ENCODE data around the gene SIX5.

SIX5 gene

DNA sequence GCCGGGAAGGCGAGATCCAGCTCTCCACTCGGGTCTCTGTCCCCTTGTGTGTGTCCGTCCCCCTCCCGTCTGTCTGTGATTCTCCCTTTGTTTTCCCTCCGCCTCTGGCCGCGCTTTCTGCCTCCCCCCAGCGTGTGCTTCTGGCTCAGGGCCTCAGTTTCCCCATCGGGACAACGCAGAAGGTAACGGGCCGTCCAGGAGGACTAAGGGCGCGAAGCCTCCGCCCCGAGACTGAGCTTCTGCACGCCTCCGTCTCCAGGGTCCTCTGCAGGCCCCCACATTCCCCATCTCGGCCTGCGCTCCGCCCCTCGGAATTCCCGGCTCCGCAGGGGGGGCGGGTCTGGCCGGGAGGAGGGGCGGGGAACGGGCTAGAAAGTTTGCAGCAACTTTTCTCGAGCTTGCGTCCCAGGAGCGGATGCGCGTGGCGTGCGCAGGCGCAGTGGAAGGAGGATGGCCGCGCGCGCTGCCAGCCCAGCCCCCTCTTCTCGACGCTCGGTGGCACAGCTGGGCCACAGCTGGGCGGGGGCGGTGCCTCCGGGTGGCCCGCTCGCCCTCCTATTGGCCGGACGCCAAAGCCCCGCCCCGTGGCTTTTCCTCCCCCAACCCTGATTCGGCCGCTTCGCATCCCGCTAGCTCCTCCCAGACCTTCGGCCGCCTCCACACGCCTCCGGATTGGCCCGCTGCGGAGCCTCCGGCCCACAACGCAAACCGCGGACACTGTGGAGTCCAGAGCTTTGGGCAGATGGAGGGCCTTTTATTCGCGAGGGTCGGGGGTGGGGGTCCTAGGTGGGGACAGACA lies at the start of gene SIX5 (continued):
- TF ChIP-seq, protein P1, sequence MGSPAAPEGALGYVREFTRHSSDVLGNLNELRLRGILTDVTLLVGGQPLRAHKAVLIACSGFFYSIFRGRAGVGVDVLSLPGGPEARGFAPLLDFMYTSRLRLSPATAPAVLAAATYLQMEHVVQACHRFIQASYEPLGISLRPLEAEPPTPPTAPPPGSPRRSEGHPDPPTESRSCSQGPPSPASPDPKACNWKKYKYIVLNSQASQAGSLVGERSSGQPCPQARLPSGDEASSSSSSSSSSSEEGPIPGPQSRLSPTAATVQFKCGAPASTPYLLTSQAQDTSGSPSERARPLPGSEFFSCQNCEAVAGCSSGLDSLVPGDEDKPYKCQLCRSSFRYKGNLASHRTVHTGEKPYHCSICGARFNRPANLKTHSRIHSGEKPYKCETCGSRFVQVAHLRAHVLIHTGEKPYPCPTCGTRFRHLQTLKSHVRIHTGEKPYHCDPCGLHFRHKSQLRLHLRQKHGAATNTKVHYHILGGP (tag by site-specific recombination; IDR thresholded peaks at IDR 0.05), result no peak
- TF ChIP-seq RBAK (tag by site-specific recombination; IDR thresholded peaks at IDR 0.05), result no peak
- peak; percentile 62; the same call in 1 of the 2 replicates for TF ChIP-seq ZNF394 (tag by site-specific recombination; IDR thresholded peaks at IDR 0.05; ENCODE audit: borderline replicate concordance)
- no peak for TF ChIP-seq ZNF776 (tag by site-specific recombination; IDR thresholded peaks at IDR 0.05; ENCODE audit: borderline replicate concordance)
- TF ChIP-seq ZFP3 (tag by site-specific recombination; IDR thresholded peaks at IDR 0.05; ENCODE audit: low read depth), result no peak
- 0 out of 2 replicates have a peak, but pooled peaks have one; percentile 56 for TF ChIP-seq ZNF169 (tag by site-specific recombination; IDR thresholded peaks at IDR 0.05)
- no peak for TF ChIP-seq ZNF202 (tag by site-specific recombination; IDR thresholded peaks at IDR 0.05; ENCODE audit: borderline replicate concordance)
- TF ChIP-seq ZNF473 (tag by site-specific recombination; IDR thresholded peaks at IDR 0.05), result no peak
- peak; percentile 67 for TF ChIP-seq ZIC2 (tag by site-specific recombination; IDR thresholded peaks at IDR 0.05)
- TF ChIP-seq, protein P2, sequence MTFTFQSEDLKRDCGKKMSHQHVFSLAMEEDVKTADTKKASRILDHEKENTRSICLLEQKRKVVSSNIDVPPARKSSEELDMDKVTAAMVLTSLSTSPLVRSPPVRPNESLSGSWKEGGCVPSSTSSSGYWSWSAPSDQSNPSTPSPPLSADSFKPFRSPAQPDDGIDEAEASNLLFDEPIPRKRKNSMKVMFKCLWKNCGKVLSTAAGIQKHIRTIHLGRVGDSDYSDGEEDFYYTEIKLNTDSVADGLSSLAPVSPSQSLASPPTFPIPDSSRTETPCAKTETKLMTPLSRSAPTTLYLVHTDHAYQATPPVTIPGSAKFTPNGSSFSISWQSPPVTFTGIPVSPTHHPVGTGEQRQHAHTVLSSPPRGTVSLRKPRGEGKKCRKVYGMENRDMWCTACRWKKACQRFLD (tag by site-specific recombination; IDR thresholded peaks at IDR 0.05), result no peak
- peak; percentile 80 for TF ChIP-seq GLI4 (tag by site-specific recombination; IDR thresholded peaks at IDR 0.05)
- TF ChIP-seq ZSCAN23 (tag by site-specific recombination; IDR thresholded peaks at IDR 0.05), result peak; percentile 79; the same call in 1 of the 2 replicates
- no peak for TF ChIP-seq ZNF624 (tag by site-specific recombination; IDR thresholded peaks at IDR 0.05)
- TF ChIP-seq WT1 (tag by site-specific recombination; IDR thresholded peaks at IDR 0.05), result peak; percentile 62
- TF ChIP-seq ZFP37 (tag by site-specific recombination; IDR thresholded peaks at IDR 0.05), result peak; percentile 89
- TF ChIP-seq, protein P3, sequence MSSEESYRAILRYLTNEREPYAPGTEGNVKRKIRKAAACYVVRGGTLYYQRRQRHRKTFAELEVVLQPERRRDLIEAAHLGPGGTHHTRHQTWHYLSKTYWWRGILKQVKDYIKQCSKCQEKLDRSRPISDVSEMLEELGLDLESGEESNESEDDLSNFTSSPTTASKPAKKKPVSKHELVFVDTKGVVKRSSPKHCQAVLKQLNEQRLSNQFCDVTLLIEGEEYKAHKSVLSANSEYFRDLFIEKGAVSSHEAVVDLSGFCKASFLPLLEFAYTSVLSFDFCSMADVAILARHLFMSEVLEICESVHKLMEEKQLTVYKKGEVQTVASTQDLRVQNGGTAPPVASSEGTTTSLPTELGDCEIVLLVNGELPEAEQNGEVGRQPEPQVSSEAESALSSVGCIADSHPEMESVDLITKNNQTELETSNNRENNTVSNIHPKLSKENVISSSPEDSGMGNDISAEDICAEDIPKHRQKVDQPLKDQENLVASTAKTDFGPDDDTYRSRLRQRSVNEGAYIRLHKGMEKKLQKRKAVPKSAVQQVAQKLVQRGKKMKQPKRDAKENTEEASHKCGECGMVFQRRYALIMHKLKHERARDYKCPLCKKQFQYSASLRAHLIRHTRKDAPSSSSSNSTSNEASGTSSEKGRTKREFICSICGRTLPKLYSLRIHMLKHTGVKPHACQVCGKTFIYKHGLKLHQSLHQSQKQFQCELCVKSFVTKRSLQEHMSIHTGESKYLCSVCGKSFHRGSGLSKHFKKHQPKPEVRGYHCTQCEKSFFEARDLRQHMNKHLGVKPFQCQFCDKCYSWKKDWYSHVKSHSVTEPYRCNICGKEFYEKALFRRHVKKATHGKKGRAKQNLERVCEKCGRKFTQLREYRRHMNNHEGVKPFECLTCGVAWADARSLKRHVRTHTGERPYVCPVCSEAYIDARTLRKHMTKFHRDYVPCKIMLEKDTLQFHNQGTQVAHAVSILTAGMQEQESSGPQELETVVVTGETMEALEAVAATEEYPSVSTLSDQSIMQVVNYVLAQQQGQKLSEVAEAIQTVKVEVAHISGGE (tag by site-specific recombination; conservative IDR thresholded peaks at IDR 0.05; ENCODE audit: low read depth), result peak; percentile 66
- TF ChIP-seq, protein P4, sequence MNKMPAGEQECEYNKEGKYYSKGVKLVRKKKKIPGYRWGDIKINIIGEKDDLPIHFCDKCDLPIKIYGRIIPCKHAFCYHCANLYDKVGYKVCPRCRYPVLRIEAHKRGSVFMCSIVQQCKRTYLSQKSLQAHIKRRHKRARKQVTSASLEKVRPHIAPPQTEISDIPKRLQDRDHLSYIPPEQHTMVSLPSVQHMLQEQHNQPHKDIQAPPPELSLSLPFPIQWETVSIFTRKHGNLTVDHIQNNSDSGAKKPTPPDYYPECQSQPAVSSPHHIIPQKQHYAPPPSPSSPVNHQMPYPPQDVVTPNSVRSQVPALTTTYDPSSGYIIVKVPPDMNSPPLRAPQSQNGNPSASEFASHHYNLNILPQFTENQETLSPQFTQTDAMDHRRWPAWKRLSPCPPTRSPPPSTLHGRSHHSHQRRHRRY (tag by site-specific recombination; IDR thresholded peaks at IDR 0.05), result peak; percentile 29; the same call in 1 of the 2 replicates
- TF ChIP-seq ZNF785 (tag by site-specific recombination; IDR thresholded peaks at IDR 0.05), result no peak
- TF ChIP-seq ZNF677 (tag by site-specific recombination; IDR thresholded peaks at IDR 0.05), result no peak
- peak; percentile 66 for TF ChIP-seq ZNF660 (tag by site-specific recombination; IDR thresholded peaks at IDR 0.05)
- TF ChIP-seq ZNF571 (tag by site-specific recombination; IDR thresholded peaks at IDR 0.05), result no peak
- peak; percentile 81 for TF ChIP-seq SP7 (tag by site-specific recombination; IDR thresholded peaks at IDR 0.05)
- peak; percentile 75; the same call in 1 of the 2 replicates for TF ChIP-seq ZNF2 (tag by site-specific recombination; IDR thresholded peaks at IDR 0.05)
- no peak for TF ChIP-seq ZNF138 (tag by site-specific recombination; IDR thresholded peaks at IDR 0.05; ENCODE audit: borderline replicate concordance)
- no peak for TF ChIP-seq TRIM28 (IDR thresholded peaks at IDR 0.05; ENCODE audit: borderline replicate concordance, low read length)
- TF ChIP-seq, protein P5, sequence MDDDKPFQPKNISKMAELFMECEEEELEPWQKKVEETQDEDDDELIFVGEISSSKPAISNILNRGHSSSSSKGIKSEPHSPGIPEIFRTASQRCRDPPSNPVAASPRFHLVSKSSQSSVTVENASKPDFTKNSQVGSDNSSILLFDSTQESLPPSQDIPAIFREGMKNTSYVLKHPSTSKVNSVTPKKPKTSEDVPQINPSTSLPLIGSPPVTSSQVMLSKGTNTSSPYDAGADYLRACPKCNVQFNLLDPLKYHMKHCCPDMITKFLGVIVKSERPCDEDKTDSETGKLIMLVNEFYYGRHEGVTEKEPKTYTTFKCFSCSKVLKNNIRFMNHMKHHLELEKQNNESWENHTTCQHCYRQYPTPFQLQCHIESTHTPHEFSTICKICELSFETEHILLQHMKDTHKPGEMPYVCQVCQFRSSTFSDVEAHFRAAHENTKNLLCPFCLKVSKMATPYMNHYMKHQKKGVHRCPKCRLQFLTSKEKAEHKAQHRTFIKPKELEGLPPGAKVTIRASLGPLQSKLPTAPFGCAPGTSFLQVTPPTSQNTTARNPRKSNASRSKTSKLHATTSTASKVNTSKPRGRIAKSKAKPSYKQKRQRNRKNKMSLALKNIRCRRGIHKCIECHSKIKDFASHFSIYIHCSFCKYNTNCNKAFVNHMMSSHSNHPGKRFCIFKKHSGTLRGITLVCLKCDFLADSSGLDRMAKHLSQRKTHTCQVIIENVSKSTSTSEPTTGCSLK (tag by site-specific recombination; IDR thresholded peaks at IDR 0.05), result no peak
- TF ChIP-seq BCL11A (tag by site-specific recombination; IDR thresholded peaks at IDR 0.05; ENCODE audit: low read depth), result no peak
- TF ChIP-seq ZNF76 (tag by site-specific recombination; IDR thresholded peaks at IDR 0.05; ENCODE audit: borderline replicate concordance, low read depth), result peak; percentile 62
- TF ChIP-seq, protein P6, sequence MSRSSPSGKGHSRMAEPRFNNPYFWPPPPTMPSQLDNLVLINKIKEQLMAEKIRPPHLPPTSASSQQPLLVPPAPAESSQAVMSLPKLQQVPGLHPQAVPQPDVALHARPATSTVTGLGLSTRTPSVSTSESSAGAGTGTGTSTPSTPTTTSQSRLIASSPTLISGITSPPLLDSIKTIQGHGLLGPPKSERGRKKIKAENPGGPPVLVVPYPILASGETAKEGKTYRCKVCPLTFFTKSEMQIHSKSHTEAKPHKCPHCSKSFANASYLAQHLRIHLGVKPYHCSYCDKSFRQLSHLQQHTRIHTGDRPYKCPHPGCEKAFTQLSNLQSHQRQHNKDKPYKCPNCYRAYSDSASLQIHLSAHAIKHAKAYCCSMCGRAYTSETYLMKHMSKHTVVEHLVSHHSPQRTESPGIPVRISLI (tag by site-specific recombination; IDR thresholded peaks at IDR 0.05), result no peak
- peak; percentile 85 for TF ChIP-seq ZNF366 (tag by site-specific recombination; conservative IDR thresholded peaks at IDR 0.05)
